Stomach (tissue), 4 donors: ENCODE measurements around the gene PIK3R6.

Source experiments
- CTCF ChIP-seq, 7 experiments: fragments of 450-650 bp in 4 of 7; fragments of 200-600 bp in 3 of 7; sonication (generic) in 3 of 7; IDR thresholded peaks; one replicate each; pipeline ENCODE4 v1.5.1; 2016 to 2019; ENCODE audit warnings: antibody characterized with exemption in 7 of 7, control low read depth in 2 of 7, mild to moderate bottlenecking in 1 of 7
- POLR2A ChIP-seq, 4 donors: fragments of 450-650 bp; IDR thresholded peaks; one replicate each; pipeline ENCODE4 v1.6.1; 2016; ENCODE audit warnings: antibody characterized with exemption in 4 of 4, control low read depth in 2 of 4, mild to moderate bottlenecking in 1 of 4, moderate library complexity in 1 of 4

GRCh38 chr17:8766731-8767130 lies 100.7 kb downstream of the PIK3R6 start:
- no peak for TF ChIP-seq POLR2A (IDR thresholded peaks at IDR 0.05)
- TF ChIP-seq CTCF (IDR thresholded peaks at IDR 0.05): no peak
